Measurements from ENCODE around the gene RABEPK. TPM values are rescaled to one million over a fixed set of nuclear protein-coding genes. Genes with fewer than 3 reads are reported as not detected.
"Not testable (repeated sequence)": the region's sequence is repeated elsewhere in the genome, so short reads cannot be mapped to it uniquely, and the experiment has no call there.

Gene RABEPK, protein sequence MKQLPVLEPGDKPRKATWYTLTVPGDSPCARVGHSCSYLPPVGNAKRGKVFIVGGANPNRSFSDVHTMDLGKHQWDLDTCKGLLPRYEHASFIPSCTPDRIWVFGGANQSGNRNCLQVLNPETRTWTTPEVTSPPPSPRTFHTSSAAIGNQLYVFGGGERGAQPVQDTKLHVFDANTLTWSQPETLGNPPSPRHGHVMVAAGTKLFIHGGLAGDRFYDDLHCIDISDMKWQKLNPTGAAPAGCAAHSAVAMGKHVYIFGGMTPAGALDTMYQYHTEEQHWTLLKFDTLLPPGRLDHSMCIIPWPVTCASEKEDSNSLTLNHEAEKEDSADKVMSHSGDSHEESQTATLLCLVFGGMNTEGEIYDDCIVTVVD
- total RNA-seq: 10 to 100 TPM; 24.1 to 36.7 TPM

GRCh38 chr9:125200216-125201047 lies at the start of gene RABEPK:
TSS of gene RABEPK (plus strand) at chr9:125200542. CDS start at chr9:125203014, 2,472 bp downstream.
- H3K27me3 Mint-ChIP-seq: peaks cover 0 to 4% of the 10 kb centered on the region in 2 donors
- no peaks in the 10 kb centered on the region for H3K9me3 Mint-ChIP-seq
- DNase-seq (ENCODE audit: low spot score) (peak; percentile 94), ATAC-seq (peak; percentile 99 to 100)
- peaks cover 5% of the 10 kb centered on the region for H3K36me3 Mint-ChIP-seq
- H3K27ac Mint-ChIP-seq: peak within 1 kb of the TSS; percentile 74 to 91
- H3K4me1 Mint-ChIP-seq (ENCODE audit: low read depth in 2 of 2): peaks cover 10 to 14% of the 10 kb centered on the region in 2 donors
- peak within 1 kb of the TSS; percentile 86 for H3K4me3 Mint-ChIP-seq

DNA sequence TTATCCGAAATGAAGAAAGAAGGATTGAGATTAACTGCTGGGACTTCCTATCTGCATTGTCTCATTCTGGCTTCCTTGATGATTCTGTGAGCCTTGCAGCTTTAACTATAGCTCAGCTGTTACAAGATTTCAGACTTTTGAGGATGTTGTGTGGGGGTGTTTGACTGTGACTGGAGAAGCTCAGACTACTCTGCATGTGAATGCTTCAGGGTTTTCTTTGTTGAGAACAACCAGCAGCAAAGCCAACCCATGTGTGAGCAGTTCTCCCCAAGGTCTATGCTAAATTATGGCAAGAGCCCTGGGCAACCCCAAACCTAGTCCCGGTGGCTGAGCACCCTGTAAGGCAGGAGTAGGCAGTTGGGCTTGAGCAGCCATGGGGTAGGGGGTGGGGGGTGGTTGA lies 48.6 kb upstream of the RABEPK start:
- Mint-ChIP-seq H3K27ac (no peak overlapping the region), H3K4me3 (no peak overlapping the region)
- ATAC-seq: no peak

DNA sequence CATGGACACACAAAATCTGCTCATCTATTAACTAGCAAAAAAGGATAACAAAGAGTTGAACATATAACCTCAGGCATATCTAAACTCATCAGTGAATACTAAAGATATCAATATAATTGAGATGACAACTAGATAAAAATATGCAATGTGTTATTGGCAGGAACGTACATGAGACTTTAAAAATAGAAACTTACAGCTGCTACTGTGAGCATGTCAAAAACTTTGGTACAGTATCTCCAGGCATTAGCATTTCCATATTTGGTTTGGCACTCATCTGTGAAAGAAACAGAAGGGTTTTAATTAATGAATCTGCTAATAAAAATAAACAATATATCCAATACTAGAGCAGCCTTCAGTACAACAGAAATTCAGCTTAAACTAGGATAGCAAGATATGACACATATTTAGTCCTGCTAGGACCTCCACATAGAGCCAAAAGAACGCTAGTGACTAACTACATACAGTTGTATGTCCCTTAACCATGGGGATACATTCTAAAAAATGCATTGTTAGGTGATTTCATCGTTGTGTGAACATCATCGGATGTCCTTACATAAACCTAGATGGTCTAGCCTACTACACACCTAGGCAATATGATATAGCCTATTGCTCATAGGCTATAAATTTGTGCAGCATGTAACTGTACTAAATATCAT lies 46.5 kb upstream of the RABEPK start:
- ATAC-seq (no peak), DNase-seq (ENCODE audit: low spot score) (no peak)
- no peaks in the 10 kb centered on the region for H3K27me3 Mint-ChIP-seq
- peaks cover 7% of the 10 kb centered on the region for H3K36me3 Mint-ChIP-seq
- H3K9me3 Mint-ChIP-seq: no peaks in the 10 kb centered on the region
- no peaks in the 10 kb centered on the region for H3K4me1 Mint-ChIP-seq (ENCODE audit: low read depth in 2 of 2)
- H3K27ac Mint-ChIP-seq: no peak overlapping the region
- no peak overlapping the region for H3K4me3 Mint-ChIP-seq

More for the DNA sequence above, 48.6 kb upstream of the RABEPK start:
- Mint-ChIP-seq H3K27me3 (no peaks in the 10 kb centered on the region), H3K9me3 (no peaks in the 10 kb centered on the region), H3K4me1 (ENCODE audit: low read depth in 2 of 2) (no peaks in the 10 kb centered on the region), H3K36me3 (peaks cover 7% of the 10 kb centered on the region)
- DNase-seq (ENCODE audit: low spot score): no peak

GRCh38 chr9:125156551-125156950 lies 43.8 kb upstream of the RABEPK start:
- H3K4me3 Mint-ChIP-seq: no peak overlapping the region
- H3K36me3 Mint-ChIP-seq: peaks cover under 1% of the 10 kb centered on the region
- no peaks in the 10 kb centered on the region for H3K27me3 Mint-ChIP-seq
- no peaks in the 10 kb centered on the region for H3K9me3 Mint-ChIP-seq
- no peak overlapping the region for H3K27ac Mint-ChIP-seq
- DNase-seq (ENCODE audit: low spot score) (no peak), ATAC-seq (no peak)
- H3K4me1 Mint-ChIP-seq (ENCODE audit: low read depth in 2 of 2): peaks cover 0 to 7% of the 10 kb centered on the region in 2 donors

DNA sequence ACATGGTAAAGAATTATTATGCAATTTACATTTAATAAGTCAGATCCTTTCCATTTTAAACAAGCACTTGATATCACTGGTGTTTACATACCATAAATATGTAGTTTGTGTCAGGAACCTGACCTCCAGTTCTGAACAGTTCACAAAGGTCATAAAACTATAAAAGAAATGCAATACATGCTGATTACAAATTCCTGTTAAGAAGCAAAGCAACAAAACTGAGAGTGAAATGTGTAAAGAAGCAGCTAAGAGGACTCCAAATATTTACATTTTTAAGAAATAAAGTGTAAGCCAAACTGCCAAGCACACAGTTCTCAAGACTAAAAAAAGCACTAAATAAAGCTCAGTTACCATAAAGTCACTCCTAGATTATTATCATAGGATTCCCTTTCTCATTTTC lies 39.6 kb upstream of the RABEPK start:
- Mint-ChIP-seq H3K9me3 (no peaks in the 10 kb centered on the region), H3K36me3 (no peaks in the 10 kb centered on the region), H3K4me3 (no peak overlapping the region), H3K4me1 (ENCODE audit: low read depth in 2 of 2) (peaks cover 0 to 7% of the 10 kb centered on the region in 2 donors), H3K27ac (peak overlapping the region in 1 of 2 donors; percentile 49), H3K27me3 (no peaks in the 10 kb centered on the region)
- no peak for DNase-seq (ENCODE audit: low spot score)
- ATAC-seq: no peak

GRCh38 chr9:125161284-125161918 lies 38.9 kb upstream of the RABEPK start:
- Mint-ChIP-seq H3K4me3 (no peak overlapping the region), H3K9me3 (no peaks in the 10 kb centered on the region), H3K36me3 (no peaks in the 10 kb centered on the region), H3K27me3 (no peaks in the 10 kb centered on the region), H3K27ac (peak overlapping the region in 1 of 2 donors; percentile 49), H3K4me1 (ENCODE audit: low read depth in 2 of 2) (peaks cover 0 to 7% of the 10 kb centered on the region in 2 donors)
- DNase-seq (ENCODE audit: low spot score): no peak
- ATAC-seq: no peak

GRCh38 chr9:125162891-125163290 lies 37.5 kb upstream of the RABEPK start:
- ATAC-seq; DNase-seq (ENCODE audit: low spot score); H3K9me3 Mint-ChIP-seq; H3K4me3 Mint-ChIP-seq; H3K36me3 Mint-ChIP-seq; H3K4me1 Mint-ChIP-seq (ENCODE audit: low read depth in 2 of 2); H3K27me3 Mint-ChIP-seq; H3K27ac Mint-ChIP-seq: not testable (repeated sequence)

GRCh38 chr9:125166762-125167161 lies 33.6 kb upstream of the RABEPK start:
- Mint-ChIP-seq H3K27ac (no peak overlapping the region), H3K4me1 (ENCODE audit: low read depth in 2 of 2) (peaks cover 7 to 8% of the 10 kb centered on the region in 2 donors), H3K9me3 (no peaks in the 10 kb centered on the region), H3K36me3 (peaks cover 4% of the 10 kb centered on the region), H3K27me3 (no peaks in the 10 kb centered on the region), H3K4me3 (no peak overlapping the region)
- ATAC-seq: no peak
- no peak for DNase-seq (ENCODE audit: low spot score)

GRCh38 chr9:125169895-125170294 lies 30.4 kb upstream of the RABEPK start:
- H3K36me3 Mint-ChIP-seq: peaks cover 4% of the 10 kb centered on the region
- H3K9me3 Mint-ChIP-seq: no peaks in the 10 kb centered on the region
- H3K27me3 Mint-ChIP-seq: no peaks in the 10 kb centered on the region
- no peak for ATAC-seq
- H3K4me3 Mint-ChIP-seq: no peak overlapping the region
- no peak for DNase-seq (ENCODE audit: low spot score)
- H3K27ac Mint-ChIP-seq: no peak overlapping the region
- peaks cover 19% of the 10 kb centered on the region in 2 donors for H3K4me1 Mint-ChIP-seq (ENCODE audit: low read depth in 2 of 2)

GRCh38 chr9:125172031-125172755 lies 28.1 kb upstream of the RABEPK start:
- Mint-ChIP-seq H3K4me3 (no peak overlapping the region), H3K27ac (no peak overlapping the region), H3K27me3 (no peaks in the 10 kb centered on the region), H3K4me1 (ENCODE audit: low read depth in 2 of 2) (peaks cover 30 to 33% of the 10 kb centered on the region in 2 donors), H3K9me3 (no peaks in the 10 kb centered on the region), H3K36me3 (peaks cover 4% of the 10 kb centered on the region)
- ATAC-seq (no peak), DNase-seq (ENCODE audit: low spot score) (no peak)

- no peaks in the 10 kb centered on the region for H3K27me3 Mint-ChIP-seq
- H3K4me1 Mint-ChIP-seq (ENCODE audit: low read depth in 2 of 2): peaks cover 44 to 46% of the 10 kb centered on the region in 2 donors
- H3K4me3 Mint-ChIP-seq: no peak overlapping the region
- no peaks in the 10 kb centered on the region for H3K9me3 Mint-ChIP-seq
- no peak for ATAC-seq
- DNase-seq (ENCODE audit: low spot score): no peak
- H3K36me3 Mint-ChIP-seq: no peaks in the 10 kb centered on the region
- peak overlapping the region in 1 of 2 donors; percentile 11 for H3K27ac Mint-ChIP-seq
These were observed 23.7 kb upstream of the RABEPK start for GRCh38 chr9:125176636-125177035.

- no peaks in the 10 kb centered on the region for H3K9me3 Mint-ChIP-seq
- no peaks in the 10 kb centered on the region for H3K27me3 Mint-ChIP-seq
- H3K36me3 Mint-ChIP-seq: no peaks in the 10 kb centered on the region
- DNase-seq (ENCODE audit: low spot score) (no peak), ATAC-seq (no peak)
- no peak overlapping the region for H3K27ac Mint-ChIP-seq
- peaks cover 49 to 50% of the 10 kb centered on the region in 2 donors for H3K4me1 Mint-ChIP-seq (ENCODE audit: low read depth in 2 of 2)
- H3K4me3 Mint-ChIP-seq: no peak overlapping the region
These were observed 22.5 kb upstream of the RABEPK start for GRCh38 chr9:125177888-125178287.

GRCh38 chr9:125179776-125180175 lies 20.6 kb upstream of the RABEPK start:
- Mint-ChIP-seq H3K27ac (peak overlapping the region in 1 of 2 donors; percentile 64), H3K4me1 (ENCODE audit: low read depth in 2 of 2) (peaks cover 50 to 55% of the 10 kb centered on the region in 2 donors)
- H3K4me3 Mint-ChIP-seq; H3K27me3 Mint-ChIP-seq; H3K9me3 Mint-ChIP-seq; ATAC-seq; DNase-seq (ENCODE audit: low spot score); H3K36me3 Mint-ChIP-seq: not testable (repeated sequence)
